Mesenchymal stem cell (in vitro differentiated cells and primary cell): Measurements from ENCODE around the gene ZNF334.

Experiments used
- DNase-seq: peaks from one replicate; pipeline ENCODE4 v3.0.0-alpha.2; 2013
- H2AFZ ChIP-seq: one replicate; pipeline ENCODE4 v1.6.1; 2013; ENCODE audit warnings: low read depth, mild to moderate bottlenecking, control low read depth, inconsistent platforms, low read length, moderate library complexity
- H2AK5ac ChIP-seq: 2 replicates; pipeline ENCODE4 v1.6.1; 2013; ENCODE audit warnings: low read length, moderate library complexity, mild to moderate bottlenecking, inconsistent platforms; ENCODE audit not compliant: severe bottlenecking
- H2BK120ac ChIP-seq: one replicate; pipeline ENCODE4 v1.6.1; 2013; ENCODE audit warnings: low read depth, mild to moderate bottlenecking, inconsistent platforms, low read length, moderate library complexity
- H2BK12ac ChIP-seq, 2 experiments: one replicate each; pipeline ENCODE4 v1.6.1; 2013; ENCODE audit warnings: inconsistent platforms in 2 of 2, low read length in 2 of 2, mild to moderate bottlenecking in 2 of 2, moderate library complexity in 2 of 2, control low read depth in 1 of 2
- H2BK15ac ChIP-seq: one replicate; pipeline ENCODE4 v1.6.1; 2013; ENCODE audit warnings: mild to moderate bottlenecking, low read depth, inconsistent platforms; ENCODE audit not compliant: poor library complexity, severe bottlenecking
- H2BK5ac ChIP-seq: 2 replicates; pipeline ENCODE4 v1.6.1; 2013; ENCODE audit warnings: low read depth, mild to moderate bottlenecking, low read length, control low read depth, inconsistent platforms; ENCODE audit not compliant: poor library complexity, severe bottlenecking
- H3K14ac ChIP-seq, 2 experiments: one replicate each; pipeline ENCODE4 v1.6.1; 2013; ENCODE audit warnings: inconsistent platforms in 2 of 2, low read length in 2 of 2, control low read depth in 1 of 2, mild to moderate bottlenecking in 1 of 2, moderate library complexity in 1 of 2
- H3K18ac ChIP-seq, 2 experiments: one replicate each; pipeline ENCODE4 v1.6.1; 2013; ENCODE audit warnings: inconsistent platforms in 2 of 2, low read length in 2 of 2, control low read depth in 1 of 2, low read depth in 1 of 2, mild to moderate bottlenecking in 1 of 2
- H3K23ac ChIP-seq, 2 experiments: one replicate each; pipeline ENCODE4 v1.6.1; 2013; ENCODE audit warnings: inconsistent platforms in 2 of 2, low read length in 2 of 2, mild to moderate bottlenecking in 2 of 2, moderate library complexity in 2 of 2, control low read depth in 1 of 2
- H3K27ac ChIP-seq: 2 replicates; pipeline ENCODE4 v1.5.1; 2013; ENCODE audit warnings: mild to moderate bottlenecking, moderate library complexity, low read length, control low read depth, inconsistent platforms; ENCODE audit not compliant: poor library complexity, severe bottlenecking
- H3K27me3 ChIP-seq, 2 experiments: 2 replicates each; pipeline versions ENCODE4 v1.6.1 to v1.7.0; 2013; ENCODE audit warnings: low read length in 2 of 2, mild to moderate bottlenecking in 2 of 2, moderate library complexity in 2 of 2, control low read depth in 1 of 2, inconsistent platforms in 1 of 2; ENCODE audit not compliant: control insufficient read depth in 1 of 2, insufficient read depth in 1 of 2
- H3K36me3 ChIP-seq, 2 experiments: 2 replicates each; pipeline versions ENCODE4 v1.6.1 to v1.7.0; 2013; ENCODE audit warnings: low read length in 2 of 2, control low read depth in 1 of 2, inconsistent platforms in 1 of 2, low read depth in 1 of 2, mild to moderate bottlenecking in 1 of 2; ENCODE audit not compliant: insufficient read depth in 2 of 2, control insufficient read depth in 1 of 2
- H3K4ac ChIP-seq, 2 experiments: one replicate each; pipeline ENCODE4 v1.6.1; 2013; ENCODE audit warnings: inconsistent platforms in 2 of 2, low read length in 2 of 2, mild to moderate bottlenecking in 2 of 2, moderate library complexity in 2 of 2, control low read depth in 1 of 2, low read depth in 1 of 2
- H3K4me1 ChIP-seq: 2 replicates; pipeline ENCODE4 v1.6.1; 2013; ENCODE audit warnings: low read depth, low read length, control low read depth; ENCODE audit not compliant: control insufficient read depth, insufficient read depth
- H3K4me2 ChIP-seq: 2 replicates; pipeline ENCODE4 v1.6.1; 2013; ENCODE audit warnings: low read length, mild to moderate bottlenecking, inconsistent platforms; ENCODE audit not compliant: poor library complexity, severe bottlenecking
- H3K4me3 ChIP-seq, 2 experiments: 2 replicates each; pipeline versions ENCODE4 v1.5.1 to v1.7.0; 2013; ENCODE audit warnings: low read length in 2 of 2, mild to moderate bottlenecking in 2 of 2, control low read depth in 1 of 2, low read depth in 1 of 2; ENCODE audit not compliant: insufficient read depth in 1 of 2
- H3K79me1 ChIP-seq: replicated peaks from 2 replicates; pipeline ENCODE4 v1.6.1; 2013; ENCODE audit warnings: mild to moderate bottlenecking, control low read depth, low read length, inconsistent platforms; ENCODE audit not compliant: poor library complexity, severe bottlenecking
- H3K9ac ChIP-seq: 2 replicates; pipeline ENCODE4 v1.7.0; 2013; ENCODE audit warnings: mild to moderate bottlenecking, low read length, moderate library complexity
- H3K9me3 ChIP-seq: 2 replicates; pipeline ENCODE4 v1.7.0; 2013; ENCODE audit warnings: mild to moderate bottlenecking, low read length; ENCODE audit not compliant: control insufficient read depth
- H4K8ac ChIP-seq: one replicate; pipeline ENCODE4 v1.6.1; 2013; ENCODE audit warnings: inconsistent platforms, mild to moderate bottlenecking, low read length, moderate library complexity
- H4K91ac ChIP-seq: one replicate; pipeline ENCODE4 v1.6.1; 2013; ENCODE audit warnings: mild to moderate bottlenecking, low read length, inconsistent platforms
- whole genome bisulfite sequencing: methylation state at CpG from one replicate; pipeline ENCODE4 v1.1.7; 2013; ENCODE audit warnings: mixed read lengths; 5-methylcytosine and 5-hydroxymethylcytosine counted together

ZNF334 gene

GRCh38 chr20:46464451-46464850, 48.9 kb downstream of the ZNF334 start:
- H3K9ac ChIP-seq = no peak overlapping the region
- H2AFZ ChIP-seq = no peak overlapping the region
- no peak overlapping the region for H3K27ac ChIP-seq
- no peak overlapping the region for H3K23ac ChIP-seq
- H2BK120ac ChIP-seq = no peak overlapping the region
- H3K4me2 ChIP-seq = no peak overlapping the region
- no peak overlapping the region for H2BK5ac ChIP-seq
- no peaks in the 10 kb centered on the region for H3K36me3 ChIP-seq
- H2AK5ac ChIP-seq = no peak overlapping the region
- DNase-seq = no peak
- no peak overlapping the region for H3K14ac ChIP-seq
- H3K4ac ChIP-seq = no peak overlapping the region
- H4K91ac ChIP-seq = no peak overlapping the region
- H3K4me3 ChIP-seq = no peak overlapping the region
- WGBS = 91% methylated on average over 3 of the region's 3 CpGs
- peaks cover 7% of the 10 kb centered on the region for H3K9me3 ChIP-seq
- H3K18ac ChIP-seq = no peak overlapping the region
- H3K79me1 ChIP-seq = no peaks in the 10 kb centered on the region
- H2BK15ac ChIP-seq = no peak overlapping the region
- H4K8ac ChIP-seq = no peak overlapping the region
- H3K27me3 ChIP-seq = peaks cover 0 to 9% of the 10 kb centered on the region in 2 experiments
- no peak overlapping the region for H2BK12ac ChIP-seq
- no peaks in the 10 kb centered on the region for H3K4me1 ChIP-seq

GRCh38 chr20:46463852-46464251, 49.5 kb downstream of the ZNF334 start:
- Histone ChIP-seq H3K18ac (no peak overlapping the region), H3K9me3 (peaks cover 13% of the 10 kb centered on the region), H3K27me3 (peaks cover 6 to 15% of the 10 kb centered on the region in 2 experiments), H3K4ac (no peak overlapping the region), H2BK5ac (no peak overlapping the region), H3K9ac (no peak overlapping the region), H2AFZ (no peak overlapping the region), H2BK15ac (no peak overlapping the region), H3K4me3 (no peak overlapping the region), H2BK120ac (no peak overlapping the region), H2AK5ac (no peak overlapping the region), H3K79me1 (no peaks in the 10 kb centered on the region), H4K91ac (no peak overlapping the region), H3K27ac (no peak overlapping the region), H2BK12ac (no peak overlapping the region), H3K14ac (no peak overlapping the region), H3K23ac (no peak overlapping the region), H3K4me2 (no peak overlapping the region), H3K36me3 (no peaks in the 10 kb centered on the region), H4K8ac (no peak overlapping the region), H3K4me1 (no peaks in the 10 kb centered on the region)
- 86% methylated on average over 4 of the region's 4 CpGs for WGBS
- DNase-seq = no peak

- Histone ChIP-seq H2BK15ac (no peak overlapping the region), H3K27me3 (peaks cover 15 to 23% of the 10 kb centered on the region in 2 experiments), H3K4me1 (no peaks in the 10 kb centered on the region), H2BK12ac (no peak overlapping the region), H3K4me3 (no peak overlapping the region), H3K4ac (no peak overlapping the region), H3K79me1 (no peaks in the 10 kb centered on the region), H2AK5ac (no peak overlapping the region), H3K27ac (no peak overlapping the region), H3K23ac (no peak overlapping the region), H4K91ac (no peak overlapping the region), H3K14ac (no peak overlapping the region), H3K36me3 (no peaks in the 10 kb centered on the region), H3K18ac (no peak overlapping the region), H3K4me2 (no peak overlapping the region), H2AFZ (no peak overlapping the region), H3K9me3 (peaks cover 32% of the 10 kb centered on the region), H2BK5ac (no peak overlapping the region), H2BK120ac (no peak overlapping the region), H3K9ac (no peak overlapping the region), H4K8ac (no peak overlapping the region)
- DNase-seq = no peak
- WGBS = 88% methylated on average over 3 of the region's 3 CpGs
Observed at GRCh38 chr20:46461808-46462207, 51.6 kb downstream of the ZNF334 start.

- H3K79me1 ChIP-seq = no peaks in the 10 kb centered on the region
- H3K9ac ChIP-seq = no peak overlapping the region
- no peak overlapping the region for H3K18ac ChIP-seq
- H3K36me3 ChIP-seq = no peaks in the 10 kb centered on the region
- no peak overlapping the region for H2AFZ ChIP-seq
- no peak overlapping the region for H3K14ac ChIP-seq
- no peak overlapping the region for H3K27ac ChIP-seq
- H3K4ac ChIP-seq = no peak overlapping the region
- no peak overlapping the region for H2BK15ac ChIP-seq
- H3K4me2 ChIP-seq = no peak overlapping the region
- H2BK12ac ChIP-seq = no peak overlapping the region
- H2BK5ac ChIP-seq = no peak overlapping the region
- no peak overlapping the region for H3K23ac ChIP-seq
- 21% methylated on average over 27 of the region's 36 CpGs for WGBS
- H3K4me3 ChIP-seq = peak overlapping the region in 1 of 2 experiments; percentile 2
- H3K9me3 ChIP-seq = peaks cover 57% of the 10 kb centered on the region
- H2AK5ac ChIP-seq = no peak overlapping the region
- no peak overlapping the region for H4K8ac ChIP-seq
- H4K91ac ChIP-seq = no peak overlapping the region
- no peak for DNase-seq
- no peaks in the 10 kb centered on the region for H3K4me1 ChIP-seq
- H2BK120ac ChIP-seq = no peak overlapping the region
- H3K27me3 ChIP-seq = peaks cover 15 to 20% of the 10 kb centered on the region in 2 experiments
Observed at GRCh38 chr20:46458866-46459750, 54.3 kb downstream of the ZNF334 start.
